ENCODE data around the gene MRPS10. TPM values are rescaled to one million over a fixed set of nuclear protein-coding genes. Genes with fewer than 3 reads are reported as not detected.

MRPS10 gene
- total and polyA plus RNA-seq, 4 donors = 20.1 to 26.8 (median 23.9) TPM

DNA sequence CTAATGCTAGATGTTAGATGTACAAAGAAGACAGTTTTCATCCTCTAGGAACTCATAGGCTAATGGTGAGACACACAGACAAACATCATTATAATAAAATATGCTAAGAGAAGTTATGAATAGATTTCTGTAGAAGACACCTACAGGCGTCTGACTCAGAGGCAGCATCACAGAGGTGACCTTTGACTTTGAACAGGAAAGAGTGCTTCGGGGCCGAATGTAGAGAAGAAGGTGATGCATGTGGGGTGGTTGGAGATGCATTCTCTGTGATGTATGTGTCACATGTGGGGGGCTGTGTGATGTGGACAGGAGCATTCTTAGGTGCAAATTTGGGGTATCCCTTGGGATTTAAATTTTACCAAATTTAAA lies 37.7 kb downstream of the MRPS10 start:
- Histone ChIP-seq H3K27ac (ENCODE audit: low read depth in 1 of 2, low read length in 2 of 2) (no peak overlapping the region), H3K4me1 (ENCODE audit: control insufficient read depth in 4 of 4, insufficient read depth in 4 of 4, low read length in 3 of 4) (no peaks in the 10 kb centered on the region), H3K36me3 (ENCODE audit: control insufficient read depth in 4 of 4, insufficient read depth in 3 of 4, low read depth in 1 of 4, low read length in 3 of 4) (no peaks in the 10 kb centered on the region), H3K9me3 (ENCODE audit: control insufficient read depth in 4 of 4, low read length in 3 of 4) (no peaks in the 10 kb centered on the region), H3K9ac (ENCODE audit: low read depth in 1 of 2, low read length in 2 of 2) (no peak overlapping the region), H3K27me3 (ENCODE audit: control insufficient read depth in 4 of 4, insufficient read depth in 4 of 4, low read length in 3 of 4) (no peaks in the 10 kb centered on the region), H3K4me3 (ENCODE audit: low read depth in 1 of 3, low read length in 3 of 3) (no peak overlapping the region)
- DNase-seq (ENCODE audit: low spot score) = no peak
- TF ChIP-seq RAD21 (IDR thresholded peaks at IDR 0.05) (no peak), EGR1 (IDR thresholded peaks at IDR 0.05; ENCODE audit: low read depth in 2 of 2) (no peak), NR2F2 (IDR thresholded peaks at IDR 0.05) (no peak), JUND (IDR thresholded peaks at IDR 0.05) (no peak), HNF4A (conservative IDR thresholded peaks at IDR 0.05) (no peak), SP1 (IDR thresholded peaks at IDR 0.05) (no peak), YY1 (IDR thresholded peaks at IDR 0.05) (no peak), GABPA (IDR thresholded peaks at IDR 0.05 in 1 of 2, conservative IDR thresholded peaks at IDR 0.05 in 1 of 2) (no peak), RXRA (IDR thresholded peaks at IDR 0.05) (no peak), FOXA2 (IDR thresholded peaks at IDR 0.05) (no peak), HNF4G (IDR thresholded peaks at IDR 0.05) (no peak)
- TF ChIP-seq, protein P1, sequence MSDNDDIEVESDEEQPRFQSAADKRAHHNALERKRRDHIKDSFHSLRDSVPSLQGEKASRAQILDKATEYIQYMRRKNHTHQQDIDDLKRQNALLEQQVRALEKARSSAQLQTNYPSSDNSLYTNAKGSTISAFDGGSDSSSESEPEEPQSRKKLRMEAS (IDR thresholded peaks at IDR 0.05) = no peak
- TF ChIP-seq, protein P2, sequence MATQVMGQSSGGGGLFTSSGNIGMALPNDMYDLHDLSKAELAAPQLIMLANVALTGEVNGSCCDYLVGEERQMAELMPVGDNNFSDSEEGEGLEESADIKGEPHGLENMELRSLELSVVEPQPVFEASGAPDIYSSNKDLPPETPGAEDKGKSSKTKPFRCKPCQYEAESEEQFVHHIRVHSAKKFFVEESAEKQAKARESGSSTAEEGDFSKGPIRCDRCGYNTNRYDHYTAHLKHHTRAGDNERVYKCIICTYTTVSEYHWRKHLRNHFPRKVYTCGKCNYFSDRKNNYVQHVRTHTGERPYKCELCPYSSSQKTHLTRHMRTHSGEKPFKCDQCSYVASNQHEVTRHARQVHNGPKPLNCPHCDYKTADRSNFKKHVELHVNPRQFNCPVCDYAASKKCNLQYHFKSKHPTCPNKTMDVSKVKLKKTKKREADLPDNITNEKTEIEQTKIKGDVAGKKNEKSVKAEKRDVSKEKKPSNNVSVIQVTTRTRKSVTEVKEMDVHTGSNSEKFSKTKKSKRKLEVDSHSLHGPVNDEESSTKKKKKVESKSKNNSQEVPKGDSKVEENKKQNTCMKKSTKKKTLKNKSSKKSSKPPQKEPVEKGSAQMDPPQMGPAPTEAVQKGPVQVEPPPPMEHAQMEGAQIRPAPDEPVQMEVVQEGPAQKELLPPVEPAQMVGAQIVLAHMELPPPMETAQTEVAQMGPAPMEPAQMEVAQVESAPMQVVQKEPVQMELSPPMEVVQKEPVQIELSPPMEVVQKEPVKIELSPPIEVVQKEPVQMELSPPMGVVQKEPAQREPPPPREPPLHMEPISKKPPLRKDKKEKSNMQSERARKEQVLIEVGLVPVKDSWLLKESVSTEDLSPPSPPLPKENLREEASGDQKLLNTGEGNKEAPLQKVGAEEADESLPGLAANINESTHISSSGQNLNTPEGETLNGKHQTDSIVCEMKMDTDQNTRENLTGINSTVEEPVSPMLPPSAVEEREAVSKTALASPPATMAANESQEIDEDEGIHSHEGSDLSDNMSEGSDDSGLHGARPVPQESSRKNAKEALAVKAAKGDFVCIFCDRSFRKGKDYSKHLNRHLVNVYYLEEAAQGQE (IDR thresholded peaks at IDR 0.05) = no peak
- TF ChIP-seq, protein P3, sequence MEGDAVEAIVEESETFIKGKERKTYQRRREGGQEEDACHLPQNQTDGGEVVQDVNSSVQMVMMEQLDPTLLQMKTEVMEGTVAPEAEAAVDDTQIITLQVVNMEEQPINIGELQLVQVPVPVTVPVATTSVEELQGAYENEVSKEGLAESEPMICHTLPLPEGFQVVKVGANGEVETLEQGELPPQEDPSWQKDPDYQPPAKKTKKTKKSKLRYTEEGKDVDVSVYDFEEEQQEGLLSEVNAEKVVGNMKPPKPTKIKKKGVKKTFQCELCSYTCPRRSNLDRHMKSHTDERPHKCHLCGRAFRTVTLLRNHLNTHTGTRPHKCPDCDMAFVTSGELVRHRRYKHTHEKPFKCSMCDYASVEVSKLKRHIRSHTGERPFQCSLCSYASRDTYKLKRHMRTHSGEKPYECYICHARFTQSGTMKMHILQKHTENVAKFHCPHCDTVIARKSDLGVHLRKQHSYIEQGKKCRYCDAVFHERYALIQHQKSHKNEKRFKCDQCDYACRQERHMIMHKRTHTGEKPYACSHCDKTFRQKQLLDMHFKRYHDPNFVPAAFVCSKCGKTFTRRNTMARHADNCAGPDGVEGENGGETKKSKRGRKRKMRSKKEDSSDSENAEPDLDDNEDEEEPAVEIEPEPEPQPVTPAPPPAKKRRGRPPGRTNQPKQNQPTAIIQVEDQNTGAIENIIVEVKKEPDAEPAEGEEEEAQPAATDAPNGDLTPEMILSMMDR (IDR thresholded peaks at IDR 0.05; ENCODE audit: low read depth, low read length, missing input control) = no peak
- WGBS = 70% methylated on average over 3 of the region's 3 CpGs

DNA sequence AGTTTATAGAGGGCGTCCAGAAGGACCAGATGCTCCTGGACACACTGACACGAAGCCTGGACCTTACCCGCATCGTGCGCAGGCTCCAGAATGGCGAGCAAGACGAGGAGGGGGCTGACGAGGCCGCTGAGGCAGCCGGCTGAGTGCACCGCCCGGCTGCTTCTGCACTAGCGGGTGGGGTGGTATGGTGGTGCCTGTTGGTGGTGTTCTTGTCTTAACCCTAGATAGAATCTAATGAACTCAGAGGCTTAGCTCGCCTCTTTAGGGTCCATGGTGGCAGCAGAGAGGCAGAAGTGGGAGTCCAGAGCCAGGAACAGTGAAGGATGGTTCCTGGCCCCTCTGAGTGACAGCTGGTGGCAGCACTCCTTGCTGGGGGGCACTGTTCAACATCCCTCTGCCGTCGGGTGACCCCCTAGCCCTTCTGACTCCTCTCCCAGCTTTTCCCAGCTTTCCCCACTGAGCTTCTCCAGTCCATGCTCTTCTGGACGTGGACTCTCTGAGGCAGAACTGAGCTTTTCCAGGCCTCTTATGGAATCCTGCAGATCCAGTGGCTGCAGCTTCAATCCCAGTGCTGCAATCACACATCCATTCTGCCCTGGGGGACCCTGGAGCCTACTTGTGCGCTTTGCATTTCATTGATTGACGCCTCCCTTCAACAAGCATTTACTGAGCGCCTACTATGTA lies 38.3 kb downstream of the MRPS10 start:
- no peak for DNase-seq (ENCODE audit: low spot score)

More for the DNA sequence above, 38.3 kb downstream of the MRPS10 start:
- H3K9ac ChIP-seq (ENCODE audit: low read depth in 1 of 2, low read length in 2 of 2) = no peak overlapping the region
- no peak overlapping the region for H3K27ac ChIP-seq (ENCODE audit: low read depth in 1 of 2, low read length in 2 of 2)
- no peak for TF ChIP-seq TAF1 (conservative IDR thresholded peaks at IDR 0.05)
- no peak for TF ChIP-seq FOXA2 (IDR thresholded peaks at IDR 0.05)
- WGBS = 91% methylated on average over 20 of the region's 20 CpGs
- H3K36me3 ChIP-seq (ENCODE audit: control insufficient read depth in 4 of 4, insufficient read depth in 3 of 4, low read depth in 1 of 4, low read length in 3 of 4) = no peaks in the 10 kb centered on the region
- H3K9me3 ChIP-seq (ENCODE audit: control insufficient read depth in 4 of 4, low read length in 3 of 4) = no peaks in the 10 kb centered on the region
- H3K4me1 ChIP-seq (ENCODE audit: control insufficient read depth in 4 of 4, insufficient read depth in 4 of 4, low read length in 3 of 4) = no peaks in the 10 kb centered on the region
- no peaks in the 10 kb centered on the region for H3K27me3 ChIP-seq (ENCODE audit: control insufficient read depth in 4 of 4, insufficient read depth in 4 of 4, low read length in 3 of 4)
- H3K4me3 ChIP-seq (ENCODE audit: low read depth in 1 of 3, low read length in 3 of 3) = no peak overlapping the region
